DMS79 treated with DMSO at 0.1 percent for 48 hours (cell line): Measurements from ENCODE around the gene FYN.
A peak's percentile ranks its signal among the peaks of the same experiment; 100 is the strongest.
"Not testable (repeated sequence)": the region's sequence is repeated elsewhere in the genome, so short reads cannot be mapped to it uniquely, and the experiment has no call there.

ENCODE experiments used
- DNase-seq: peaks from one replicate; lab custom pipeline; 2025; lab: John Stamatoyannopoulos, UW

The FYN gene

GRCh38 chr6:111680811-111681609 lies 192.2 kb downstream of the FYN start:
- DNase-seq = not testable (repeated sequence)

DNA sequence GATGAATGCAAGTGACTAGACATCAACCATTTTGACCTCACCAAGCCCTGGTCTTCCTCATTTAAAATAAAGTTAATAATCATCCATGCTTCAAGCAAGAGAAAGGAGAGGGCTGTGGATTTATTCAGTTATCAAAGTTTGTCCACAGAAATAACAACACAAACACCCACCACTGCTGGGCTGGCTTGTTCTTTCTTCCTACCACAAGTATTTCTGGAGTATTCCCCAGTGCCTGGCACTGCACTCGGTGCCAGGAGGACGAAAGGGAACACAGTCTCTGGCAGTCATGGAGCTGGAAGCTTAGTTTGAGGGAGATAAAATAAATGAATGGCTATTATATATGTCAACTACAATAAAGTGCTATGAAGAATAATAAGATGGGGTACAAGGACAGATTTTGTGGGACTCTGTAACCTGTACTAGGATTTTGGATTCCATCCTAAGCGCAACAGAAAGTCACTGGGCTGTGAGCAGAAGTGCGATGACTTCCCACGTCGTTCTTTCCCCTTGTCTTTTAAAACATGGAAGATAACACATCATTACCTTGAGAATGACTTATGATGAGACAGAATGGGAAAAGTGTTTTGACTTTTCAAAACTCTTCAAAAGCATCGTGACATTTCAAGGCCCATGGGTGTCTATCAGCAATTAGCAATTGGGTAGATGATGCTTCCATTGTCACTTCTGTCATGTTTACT lies 193.1 kb downstream of the FYN start:
- no peak for DNase-seq

DNA sequence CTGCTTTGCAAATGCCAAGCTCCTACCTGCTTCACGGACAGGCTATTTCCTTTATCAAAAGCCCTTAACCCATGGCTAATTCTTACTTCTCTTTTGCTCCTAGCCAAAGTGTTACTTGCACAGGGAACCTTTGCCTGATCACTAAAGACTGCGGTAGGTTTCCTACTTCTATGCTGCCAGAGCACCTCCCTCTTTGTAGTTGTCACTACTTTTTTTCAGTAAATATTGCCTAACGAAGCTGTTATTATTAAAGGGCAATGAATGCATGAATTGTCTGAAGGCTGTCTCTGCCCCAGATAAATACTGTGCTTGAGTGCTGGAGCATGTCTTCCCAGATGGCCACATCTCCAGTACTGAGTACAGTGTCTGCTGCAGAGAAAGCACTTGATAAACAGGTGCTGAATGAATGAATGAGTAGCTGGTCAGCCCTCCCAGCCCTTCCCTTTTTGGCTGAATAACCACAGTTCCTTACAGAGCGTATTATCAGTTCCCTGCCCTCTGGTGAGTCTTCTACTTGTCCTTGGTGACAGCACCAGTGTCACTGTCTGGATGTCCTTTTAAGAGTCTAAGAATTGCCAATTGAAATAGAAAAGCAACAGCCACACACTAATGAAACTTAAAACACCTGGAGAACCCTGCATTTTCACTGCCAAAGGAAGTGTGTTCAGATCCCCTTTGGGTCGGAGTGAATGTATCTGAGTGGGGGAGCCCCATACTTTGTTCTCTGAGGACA lies 194.0 kb downstream of the FYN start:
- DNase-seq = no peak

DNA sequence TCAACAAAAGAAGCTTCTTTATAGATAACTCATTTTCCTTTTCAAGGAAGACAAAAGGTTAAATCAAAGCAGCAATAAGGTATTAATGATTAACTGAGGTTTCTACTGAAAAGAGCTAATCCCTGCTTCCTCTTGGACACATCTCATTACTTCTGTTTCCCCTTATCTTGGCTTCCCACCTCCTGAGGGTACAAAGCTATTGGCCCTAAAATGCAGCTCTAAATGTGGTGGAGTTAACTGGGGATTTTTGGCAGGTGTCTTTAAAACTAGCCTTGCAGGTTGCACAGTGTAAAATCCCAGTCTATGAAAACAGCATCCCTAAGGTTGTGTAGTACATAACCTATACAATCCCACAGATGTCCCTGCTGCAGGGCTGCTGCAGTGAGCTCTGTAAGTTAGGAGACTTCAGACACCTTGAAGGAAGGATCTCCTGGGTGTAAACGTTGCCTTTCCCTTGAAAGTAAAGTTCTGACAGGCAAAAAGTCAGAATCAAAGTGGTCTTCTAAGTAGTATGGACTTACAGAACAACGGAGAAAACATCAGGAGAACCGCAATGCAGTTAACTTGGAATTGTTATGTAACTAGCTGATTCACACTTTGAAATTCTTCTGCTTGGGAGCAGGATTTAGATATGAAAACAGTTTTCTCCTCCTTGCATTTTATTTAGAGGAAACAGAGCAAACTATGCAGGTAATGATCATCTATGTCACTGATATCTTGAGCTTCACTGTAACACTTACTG lies 195.8 kb downstream of the FYN start:
- DNase-seq = no peak

DNA sequence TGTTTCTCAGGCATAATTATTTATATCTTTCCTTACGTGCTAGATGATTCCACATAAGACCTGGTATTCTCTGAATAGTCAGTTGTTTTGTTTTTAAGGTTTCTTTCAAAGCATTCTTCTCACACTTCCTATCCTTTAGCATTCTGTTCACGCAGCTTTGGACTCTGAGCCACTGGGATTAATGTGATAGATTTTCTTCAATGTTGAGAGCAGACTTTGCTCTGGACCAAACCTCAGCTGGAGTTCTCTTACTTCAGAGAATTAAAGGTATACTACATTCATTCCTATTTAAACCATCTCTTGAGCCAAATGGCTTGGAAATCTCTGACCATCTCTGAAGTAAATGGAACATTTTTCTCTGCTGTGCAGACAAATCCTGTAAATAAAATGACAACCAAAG lies 196.9 kb downstream of the FYN start:
- DNase-seq = no peak

DNA sequence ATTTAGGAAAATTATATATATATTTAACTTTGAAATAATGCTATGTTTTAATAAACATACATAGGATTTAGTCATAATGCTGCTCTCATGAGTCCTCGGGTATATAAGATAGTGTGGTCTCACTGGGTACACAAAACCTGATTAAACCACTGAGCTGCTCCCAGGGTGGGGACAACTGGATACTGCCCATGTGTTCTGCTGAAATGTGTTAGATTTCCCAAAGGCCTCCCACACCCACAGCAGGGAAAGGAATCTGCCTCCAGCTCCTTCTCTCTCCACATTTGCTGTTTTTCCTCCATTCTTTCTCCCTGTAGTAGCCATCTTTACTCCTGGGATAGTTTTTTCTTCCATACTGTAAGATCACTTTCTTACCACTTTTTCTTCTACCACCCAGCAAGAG lies 198.4 kb downstream of the FYN start:
- DNase-seq = no peak

GRCh38 chr6:111674413-111674812 lies 198.8 kb downstream of the FYN start:
- DNase-seq = no peak

- DNase-seq = no peak
These were observed 199.3 kb downstream of the FYN start for GRCh38 chr6:111673937-111674336.

DNA sequence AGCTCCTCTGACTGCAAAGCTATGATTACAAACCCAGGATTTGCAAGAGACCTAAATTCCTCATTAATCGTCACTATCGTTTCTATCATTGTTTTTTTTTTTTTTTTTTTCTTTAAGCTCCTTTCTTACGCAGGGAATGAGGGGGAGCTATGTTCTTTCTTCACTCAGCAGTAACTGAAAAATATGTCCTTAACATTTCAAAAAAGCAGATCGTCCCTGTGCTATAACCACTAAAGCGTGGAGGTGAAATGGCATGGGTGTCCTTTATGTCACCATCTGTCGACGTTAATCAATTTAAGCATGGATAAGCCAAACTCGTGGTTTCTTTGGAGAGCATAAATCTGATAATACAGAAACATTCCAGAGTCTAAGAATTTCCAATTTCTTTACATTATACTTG lies 199.7 kb downstream of the FYN start:
- no peak for DNase-seq

DNA sequence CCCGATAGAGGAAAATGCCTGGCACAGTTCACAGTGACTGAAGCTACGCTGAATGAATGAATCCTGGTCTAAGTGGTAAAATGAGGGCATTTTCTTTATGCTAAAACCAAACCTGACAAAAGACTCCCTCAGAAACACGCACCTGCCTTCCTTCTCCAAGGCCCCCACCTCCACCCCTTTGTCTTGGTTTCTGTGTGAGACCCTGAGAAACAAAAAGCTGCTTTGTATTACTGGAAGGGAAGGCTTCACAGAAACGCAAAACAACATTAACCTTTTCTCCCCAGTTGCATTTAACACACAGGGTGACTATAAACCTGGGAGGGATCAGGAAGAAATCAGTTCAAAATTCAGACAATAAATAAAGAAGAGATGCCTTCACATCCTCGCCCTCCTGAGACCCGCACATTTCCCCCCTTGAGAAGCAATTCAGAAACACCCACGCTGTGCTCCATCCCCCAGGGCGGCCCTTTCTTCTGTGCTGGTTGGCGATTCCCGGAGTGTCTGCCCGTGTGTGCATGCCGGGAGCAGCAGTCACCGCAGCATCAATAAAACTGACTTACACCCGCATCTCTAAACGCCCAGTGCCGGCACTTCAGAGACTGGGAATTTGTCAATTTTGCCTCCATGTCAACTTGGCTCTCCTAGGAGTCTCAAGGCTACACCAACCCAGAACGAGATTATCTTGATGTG lies 200.3 kb downstream of the FYN start:
- no peak for DNase-seq

DNA sequence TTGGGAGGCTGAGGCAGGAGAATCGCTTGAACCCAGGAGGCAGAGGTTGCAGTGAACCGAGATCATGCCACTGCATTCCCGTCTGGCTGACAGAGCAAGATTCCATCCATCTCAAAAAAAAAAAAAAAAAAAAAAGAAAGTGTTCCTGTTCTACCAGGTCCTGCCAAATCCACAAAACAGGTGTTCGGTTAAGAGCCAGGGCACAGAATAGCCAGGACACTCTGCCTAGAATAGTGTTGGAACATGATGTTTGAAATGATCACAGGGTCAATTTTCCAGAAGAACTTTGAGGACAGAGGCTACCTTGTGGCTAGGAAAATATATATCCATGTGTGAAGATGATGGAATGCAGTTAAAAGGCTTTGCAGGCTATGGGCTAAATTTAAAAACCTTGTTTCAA lies 203.9 kb downstream of the FYN start:
- DNase-seq = no peak

GRCh38 chr6:111668410-111668809 lies 204.8 kb downstream of the FYN start:
- no peak for DNase-seq

DNA sequence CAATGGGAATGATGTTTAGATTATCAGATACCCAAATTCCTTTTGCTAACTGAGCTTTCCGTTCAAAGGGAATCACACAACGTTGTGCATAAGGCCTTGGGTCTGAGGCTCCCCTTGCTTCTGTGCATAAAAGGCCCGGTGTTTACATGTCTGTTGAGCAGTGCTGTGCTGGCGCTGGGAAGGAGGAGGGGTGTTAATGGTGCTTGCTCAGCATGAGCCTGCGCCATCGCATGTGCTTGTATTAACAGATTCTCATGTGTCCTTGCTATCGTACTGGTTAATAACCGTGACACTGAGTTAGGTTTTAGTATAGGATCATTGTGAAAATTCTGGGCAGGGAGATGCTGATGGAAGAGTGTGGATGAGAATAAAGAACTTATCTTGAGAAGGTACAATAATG lies 205.3 kb downstream of the FYN start:
- DNase-seq = no peak

- no peak for DNase-seq
These were observed 206.4 kb downstream of the FYN start for GRCh38 chr6:111666847-111667246.

GRCh38 chr6:111664565-111665030 lies 208.7 kb downstream of the FYN start:
- no peak for DNase-seq

- DNase-seq = no peak
These were observed 209.3 kb downstream of the FYN start for GRCh38 chr6:111663692-111664564.

- no peak for DNase-seq
These were observed 210.3 kb downstream of the FYN start for GRCh38 chr6:111662794-111663593.

GRCh38 chr6:111662072-111662793 lies 211.0 kb downstream of the FYN start:
- DNase-seq = no peak

- peak; percentile 65 for DNase-seq
These were observed 211.7 kb downstream of the FYN start for GRCh38 chr6:111661541-111662061.
